ENCODE measurements around the gene OR6B1.
"Not testable (repeated sequence)": the region's sequence is repeated elsewhere in the genome, so short reads cannot be mapped to it uniquely, and the experiment has no call there.

Gene OR6B1

DNA sequence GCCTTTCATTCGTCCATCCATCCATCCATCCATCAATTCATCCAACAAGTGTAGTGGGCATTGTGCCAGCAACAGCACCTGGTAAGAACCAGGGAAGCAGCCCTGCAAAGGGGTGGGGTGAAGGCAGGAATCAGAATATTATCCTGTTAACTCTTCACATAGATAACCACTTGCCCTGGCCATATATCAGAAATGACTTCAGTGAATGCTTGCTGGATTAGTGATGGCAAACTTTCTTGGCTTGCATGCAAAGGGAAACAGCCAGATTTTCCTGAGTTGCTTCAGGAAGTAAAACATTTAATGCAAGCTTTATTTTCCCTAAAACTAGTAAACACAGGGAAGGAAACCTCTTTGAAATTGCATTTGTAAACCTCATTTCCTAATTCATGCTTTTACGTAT lies 49.4 kb downstream of the OR6B1 start:
- no peak for DNase-seq

DNA sequence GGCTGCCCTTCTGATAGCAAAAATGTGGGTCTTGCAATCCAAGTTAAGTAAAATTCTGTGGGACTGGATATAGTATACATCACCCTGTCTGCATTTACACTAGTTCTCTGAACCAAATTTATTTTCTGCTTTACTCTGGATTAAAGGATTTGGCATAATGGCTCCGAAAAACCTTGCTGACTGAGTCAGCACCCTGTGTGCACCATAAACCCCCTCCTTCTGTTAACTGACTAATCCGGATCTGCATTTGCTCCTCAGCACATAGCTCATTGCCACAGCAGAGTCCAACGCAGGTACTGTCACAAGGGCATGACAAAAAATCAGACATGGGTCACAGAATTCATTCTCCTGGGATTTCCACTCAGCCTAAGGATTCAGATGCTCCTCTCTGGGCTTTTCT lies 50.0 kb downstream of the OR6B1 start:
- DNase-seq: no peak

DNA sequence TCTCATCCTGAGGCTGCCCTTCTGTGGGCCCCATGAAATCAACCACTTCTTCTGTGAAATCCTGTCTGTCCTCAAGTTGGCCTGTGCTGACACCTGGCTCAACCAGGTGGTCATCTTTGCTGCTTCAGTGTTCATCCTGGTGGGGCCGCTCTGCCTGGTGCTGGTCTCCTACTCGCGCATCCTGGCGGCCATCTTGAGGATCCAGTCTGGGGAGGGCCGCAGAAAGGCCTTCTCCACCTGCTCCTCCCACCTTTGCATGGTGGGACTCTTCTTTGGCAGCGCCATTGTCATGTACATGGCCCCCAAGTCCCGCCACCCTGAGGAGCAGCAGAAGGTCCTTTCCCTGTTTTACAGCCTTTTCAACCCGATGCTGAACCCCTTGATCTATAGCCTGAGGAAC lies 50.8 kb downstream of the OR6B1 start:
- DNase-seq: not testable (repeated sequence)

- no peak for DNase-seq
Measured at GRCh38 chr7:144057954-144058353, 57.8 kb downstream of the OR6B1 start.

Measured in activated T-cell treated with anti-CD3 and anti-CD28 coated beads for 4 hours (primary cell).